ENCODE results near the gene MRPL28.

DNA sequence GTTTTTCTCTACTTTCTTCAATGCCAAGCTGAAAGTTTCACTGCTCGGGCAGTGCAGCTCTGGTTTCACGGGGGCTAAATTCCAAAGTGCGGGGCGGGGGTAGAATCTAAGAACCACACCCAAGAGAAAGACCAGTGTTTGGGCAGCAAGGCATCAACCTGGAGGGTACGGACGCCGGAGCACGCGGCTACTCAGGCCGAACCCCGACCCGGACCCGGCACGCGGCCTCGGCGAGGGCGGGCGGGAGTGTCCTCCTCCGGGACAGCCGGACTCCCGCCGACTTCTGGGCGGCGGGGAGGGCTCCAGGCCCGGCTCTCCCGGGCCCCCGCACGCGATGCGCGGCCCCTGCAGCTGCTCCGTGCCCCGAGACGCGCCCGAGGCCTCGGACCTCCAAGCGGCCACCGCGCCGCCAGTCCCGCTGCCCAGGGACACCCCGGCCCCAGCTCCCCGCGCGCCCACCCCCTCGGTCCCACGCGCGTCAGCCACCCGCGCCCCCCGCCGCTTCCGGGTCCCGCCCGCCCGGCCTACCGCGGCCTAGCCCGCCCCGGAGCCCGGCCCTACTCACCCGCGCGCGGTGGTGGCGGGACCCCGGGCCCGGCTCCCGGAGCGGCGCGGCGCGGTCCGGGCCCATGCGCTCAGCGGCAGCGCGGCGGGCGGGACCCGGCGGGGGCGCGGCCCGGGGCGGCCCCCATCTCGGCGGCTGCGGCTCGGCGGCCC is 18.4 kb downstream of the MRPL28 start:
- TF ChIP-seq, protein P1, sequence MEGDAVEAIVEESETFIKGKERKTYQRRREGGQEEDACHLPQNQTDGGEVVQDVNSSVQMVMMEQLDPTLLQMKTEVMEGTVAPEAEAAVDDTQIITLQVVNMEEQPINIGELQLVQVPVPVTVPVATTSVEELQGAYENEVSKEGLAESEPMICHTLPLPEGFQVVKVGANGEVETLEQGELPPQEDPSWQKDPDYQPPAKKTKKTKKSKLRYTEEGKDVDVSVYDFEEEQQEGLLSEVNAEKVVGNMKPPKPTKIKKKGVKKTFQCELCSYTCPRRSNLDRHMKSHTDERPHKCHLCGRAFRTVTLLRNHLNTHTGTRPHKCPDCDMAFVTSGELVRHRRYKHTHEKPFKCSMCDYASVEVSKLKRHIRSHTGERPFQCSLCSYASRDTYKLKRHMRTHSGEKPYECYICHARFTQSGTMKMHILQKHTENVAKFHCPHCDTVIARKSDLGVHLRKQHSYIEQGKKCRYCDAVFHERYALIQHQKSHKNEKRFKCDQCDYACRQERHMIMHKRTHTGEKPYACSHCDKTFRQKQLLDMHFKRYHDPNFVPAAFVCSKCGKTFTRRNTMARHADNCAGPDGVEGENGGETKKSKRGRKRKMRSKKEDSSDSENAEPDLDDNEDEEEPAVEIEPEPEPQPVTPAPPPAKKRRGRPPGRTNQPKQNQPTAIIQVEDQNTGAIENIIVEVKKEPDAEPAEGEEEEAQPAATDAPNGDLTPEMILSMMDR (IDR thresholded peaks at IDR 0.05 in 8 of 11, conservative IDR thresholded peaks at IDR 0.05 in 3 of 11), result no peak
- TF ChIP-seq POLR2A (IDR thresholded peaks at IDR 0.05), result no peak

Measured in spleen (tissue), 7 donors.